Osteocyte (in vitro differentiated cells): ENCODE measurements around the gene GRID1. TPM values are rescaled to one million over a fixed set of nuclear protein-coding genes. Genes with fewer than 3 reads are reported as not detected.

Experiments used
- DNase-seq: peaks from one replicate; pipeline ENCODE4 v3.0.0; 2021; ENCODE audit warnings: mixed read lengths; ENCODE audit not compliant: unreplicated experiment; ENCODE audit errors: extremely low spot score
- H3K27ac Mint-ChIP-seq: one replicate; pipeline ENCODE4 v1.8.0; 2021; ENCODE audit warnings: mild to moderate bottlenecking, mixed read lengths; ENCODE audit not compliant: unreplicated experiment
- H3K27me3 Mint-ChIP-seq: one replicate; pipeline ENCODE4 v1.8.0; 2021; ENCODE audit warnings: mixed read lengths; ENCODE audit not compliant: unreplicated experiment
- H3K36me3 Mint-ChIP-seq: one replicate; pipeline ENCODE4 v1.8.0; 2021; ENCODE audit warnings: mixed read lengths; ENCODE audit not compliant: unreplicated experiment
- H3K4me1 Mint-ChIP-seq: one replicate; pipeline ENCODE4 v1.8.0; 2021; ENCODE audit warnings: mixed read lengths; ENCODE audit not compliant: unreplicated experiment
- H3K4me3 Mint-ChIP-seq: one replicate; pipeline ENCODE4 v1.8.0; 2021; ENCODE audit warnings: mild to moderate bottlenecking, moderate library complexity, mixed read lengths; ENCODE audit not compliant: unreplicated experiment
- H3K9me3 Mint-ChIP-seq: one replicate; pipeline ENCODE4 v1.8.0; 2021; ENCODE audit warnings: mixed read lengths; ENCODE audit not compliant: unreplicated experiment
- total RNA-seq: library from RNA; stranded (reverse); gene quantifications from 2 replicates; pipeline ENCODE4 v1.2.1, GENCODE V29; 2021
- TF ChIP-seq, protein P1 (sequence below): fragments of 200-600 bp; sonication (generic); IDR thresholded peaks from 2 replicates; pipeline ENCODE4 v1.5.0; 2021; ENCODE audit warnings: antibody characterized with exemption, mild to moderate bottlenecking, moderate library complexity

Gene GRID1
- total RNA-seq, 1 donor from 2014 or later, result 0.11 TPM

DNA sequence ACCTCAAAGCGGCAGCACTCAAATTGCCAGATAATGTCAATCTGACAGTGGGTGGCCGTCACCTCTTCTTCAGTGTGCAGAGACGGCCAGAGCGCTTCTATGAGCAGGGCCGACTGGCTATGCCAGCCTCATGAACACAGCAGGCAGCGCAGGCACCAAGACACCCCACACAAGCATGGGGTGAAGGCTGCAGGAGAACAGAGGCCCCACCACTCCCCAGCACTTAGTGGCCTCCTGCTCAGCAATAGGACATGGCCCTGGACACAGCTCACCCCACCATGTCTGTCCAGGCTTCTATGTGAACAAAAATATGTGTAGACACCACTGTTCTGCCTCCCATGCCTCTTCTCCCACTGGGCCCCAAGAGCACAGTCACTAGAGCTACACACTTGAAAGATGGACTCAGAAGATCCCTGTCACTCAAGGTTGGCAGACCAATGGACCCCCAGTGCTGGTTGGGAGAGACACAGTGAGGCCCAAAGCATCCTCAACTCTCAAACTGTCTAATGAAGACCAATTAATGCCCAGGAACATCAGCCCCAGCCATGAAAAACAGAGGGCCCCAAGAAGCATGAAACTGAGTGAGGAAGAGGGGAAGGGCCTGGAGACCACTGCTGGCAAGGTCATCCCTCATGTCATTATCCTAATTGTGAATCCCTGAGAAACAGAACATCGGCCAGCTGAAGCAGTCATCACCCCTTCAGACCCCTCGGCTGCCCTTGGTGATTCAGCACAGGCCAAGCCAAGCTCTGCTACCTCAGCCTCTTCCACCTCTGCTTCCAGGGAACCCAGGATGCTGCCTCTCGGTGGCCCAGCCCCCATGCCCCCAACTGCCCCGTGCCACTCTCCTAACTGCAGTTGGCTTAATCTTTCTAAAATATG is 77.7 kb downstream of the GRID1 start:
- no peaks in the 10 kb centered on the region for H3K27me3 Mint-ChIP-seq
- H3K36me3 Mint-ChIP-seq, result no peaks in the 10 kb centered on the region
- H3K27ac Mint-ChIP-seq, result no peak overlapping the region
- H3K4me1 Mint-ChIP-seq, result no peaks in the 10 kb centered on the region
- TF ChIP-seq, protein P1, sequence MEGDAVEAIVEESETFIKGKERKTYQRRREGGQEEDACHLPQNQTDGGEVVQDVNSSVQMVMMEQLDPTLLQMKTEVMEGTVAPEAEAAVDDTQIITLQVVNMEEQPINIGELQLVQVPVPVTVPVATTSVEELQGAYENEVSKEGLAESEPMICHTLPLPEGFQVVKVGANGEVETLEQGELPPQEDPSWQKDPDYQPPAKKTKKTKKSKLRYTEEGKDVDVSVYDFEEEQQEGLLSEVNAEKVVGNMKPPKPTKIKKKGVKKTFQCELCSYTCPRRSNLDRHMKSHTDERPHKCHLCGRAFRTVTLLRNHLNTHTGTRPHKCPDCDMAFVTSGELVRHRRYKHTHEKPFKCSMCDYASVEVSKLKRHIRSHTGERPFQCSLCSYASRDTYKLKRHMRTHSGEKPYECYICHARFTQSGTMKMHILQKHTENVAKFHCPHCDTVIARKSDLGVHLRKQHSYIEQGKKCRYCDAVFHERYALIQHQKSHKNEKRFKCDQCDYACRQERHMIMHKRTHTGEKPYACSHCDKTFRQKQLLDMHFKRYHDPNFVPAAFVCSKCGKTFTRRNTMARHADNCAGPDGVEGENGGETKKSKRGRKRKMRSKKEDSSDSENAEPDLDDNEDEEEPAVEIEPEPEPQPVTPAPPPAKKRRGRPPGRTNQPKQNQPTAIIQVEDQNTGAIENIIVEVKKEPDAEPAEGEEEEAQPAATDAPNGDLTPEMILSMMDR, result no peak
- no peaks in the 10 kb centered on the region for H3K9me3 Mint-ChIP-seq
- DNase-seq, result peak; percentile 49
- no peak overlapping the region for H3K4me3 Mint-ChIP-seq

DNA sequence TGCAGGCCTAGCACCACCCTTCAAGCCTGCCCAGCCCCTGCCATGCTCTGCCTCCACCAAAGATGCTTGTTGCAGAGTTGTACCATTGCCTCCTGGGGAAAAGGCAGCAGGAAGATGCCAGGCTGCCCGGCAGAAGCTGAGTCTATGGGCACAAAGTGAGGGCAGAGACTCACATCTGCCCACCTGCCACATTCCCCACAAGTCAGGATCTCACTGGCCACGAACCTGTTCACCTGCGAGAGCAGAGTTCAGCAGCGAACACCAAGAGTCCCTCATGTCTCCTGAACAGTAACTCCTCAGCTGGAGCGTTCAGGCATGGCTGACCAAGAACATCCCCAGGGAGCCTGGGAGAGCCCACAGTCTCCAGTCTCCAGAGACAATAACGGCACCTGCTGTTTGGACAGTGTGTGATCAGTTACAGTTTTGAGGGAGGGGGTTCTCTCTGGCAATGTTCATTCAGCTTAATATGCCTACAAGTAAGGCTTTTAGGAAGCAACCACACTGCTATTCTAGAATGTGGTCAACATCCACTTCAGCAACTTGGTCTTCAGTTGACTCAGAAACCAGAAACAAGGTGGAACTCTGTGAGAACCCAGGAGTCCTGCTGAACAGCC is 78.5 kb downstream of the GRID1 start:
- H3K27ac Mint-ChIP-seq, result no peak overlapping the region
- no peak overlapping the region for H3K4me3 Mint-ChIP-seq
- H3K36me3 Mint-ChIP-seq, result no peaks in the 10 kb centered on the region
- no peaks in the 10 kb centered on the region for H3K4me1 Mint-ChIP-seq
- peak; percentile 72 for DNase-seq
- TF ChIP-seq, protein P1, result no peak
- no peaks in the 10 kb centered on the region for H3K9me3 Mint-ChIP-seq
- no peaks in the 10 kb centered on the region for H3K27me3 Mint-ChIP-seq

DNA sequence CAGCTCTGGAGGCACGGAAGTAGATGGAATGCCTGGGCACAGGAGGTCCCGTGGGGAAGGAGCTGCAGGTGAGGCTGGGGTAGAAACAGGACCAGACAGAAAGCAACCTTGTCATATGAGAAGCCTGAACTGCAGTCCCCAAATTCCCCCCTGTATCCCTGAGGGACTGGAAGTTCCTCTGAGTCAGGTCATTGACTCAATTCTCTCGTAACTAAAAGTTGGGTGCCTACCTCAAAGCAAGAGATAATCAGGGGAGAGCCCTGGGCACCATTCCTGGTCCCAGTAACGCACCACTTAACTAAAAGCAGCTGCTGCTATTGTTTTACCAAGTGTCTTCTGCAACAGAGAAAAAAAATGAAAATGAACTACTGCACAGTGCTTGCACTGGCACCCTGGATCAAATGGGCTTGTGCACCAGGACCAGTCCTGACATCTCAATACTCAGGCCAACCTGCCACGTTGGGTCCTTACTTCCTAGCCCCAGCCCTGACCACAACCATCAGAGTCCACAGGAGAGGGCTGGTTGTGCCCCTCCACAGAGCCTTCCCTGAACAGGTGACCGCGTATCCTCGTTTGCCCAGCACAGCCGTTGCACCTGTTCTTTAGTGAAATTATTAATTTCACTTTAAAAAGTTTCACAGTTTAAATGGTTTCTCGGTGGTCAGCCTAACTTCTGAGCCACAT is 79.3 kb downstream of the GRID1 start:
- TF ChIP-seq, protein P1, result no peak
- Mint-ChIP-seq H3K36me3 (no peaks in the 10 kb centered on the region), H3K27ac (no peak overlapping the region), H3K4me1 (no peaks in the 10 kb centered on the region), H3K9me3 (no peaks in the 10 kb centered on the region), H3K4me3 (no peak overlapping the region), H3K27me3 (no peaks in the 10 kb centered on the region)
- DNase-seq, result peak; percentile 74

DNA sequence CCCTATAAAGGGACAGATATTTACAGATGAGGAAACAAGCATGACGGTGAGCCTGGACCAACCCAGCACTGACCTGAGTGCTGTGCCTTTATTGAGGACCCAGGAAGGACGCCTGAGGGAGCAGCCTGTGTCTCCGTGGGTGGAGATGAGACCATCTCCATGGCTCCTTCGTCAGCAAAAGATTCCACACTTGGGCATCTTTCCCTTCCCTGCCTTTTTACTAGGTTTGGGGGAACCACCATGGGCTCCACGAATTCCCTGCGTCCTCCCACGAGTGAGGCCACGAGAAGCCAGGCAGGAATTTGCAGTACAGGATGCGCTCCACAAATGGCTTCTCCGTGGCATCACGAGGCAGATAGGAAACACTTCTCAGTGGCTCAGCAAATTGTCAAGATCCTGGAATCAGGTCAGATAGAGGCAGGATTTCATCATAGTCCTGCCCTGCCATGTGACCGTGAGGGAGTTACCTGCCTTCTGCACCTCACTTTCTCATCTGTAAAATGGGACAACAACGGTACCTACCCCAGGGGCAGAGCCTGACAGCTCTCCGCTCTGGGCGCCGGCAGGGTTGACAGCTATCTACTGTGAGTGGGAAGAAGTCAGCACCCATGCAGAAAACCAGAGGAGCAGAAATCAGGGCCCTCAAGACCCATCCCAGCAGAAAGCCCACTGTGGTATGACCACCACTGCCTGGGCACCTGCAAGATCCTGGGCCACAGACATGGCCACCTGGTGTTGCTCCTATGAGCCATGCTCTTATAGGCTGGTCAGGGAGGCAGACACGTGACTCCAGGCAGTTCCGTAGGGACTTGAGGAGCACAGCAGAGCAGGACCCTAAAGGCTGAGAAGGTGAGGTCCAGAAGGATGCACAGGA is 80.1 kb downstream of the GRID1 start:
- no peaks in the 10 kb centered on the region for H3K4me1 Mint-ChIP-seq
- no peaks in the 10 kb centered on the region for H3K27me3 Mint-ChIP-seq
- peak; percentile 77 for DNase-seq
- TF ChIP-seq, protein P1, result no peak
- H3K27ac Mint-ChIP-seq, result no peak overlapping the region
- H3K36me3 Mint-ChIP-seq, result no peaks in the 10 kb centered on the region
- no peaks in the 10 kb centered on the region for H3K9me3 Mint-ChIP-seq
- H3K4me3 Mint-ChIP-seq, result no peak overlapping the region
